K562 (cell line): ENCODE results near the gene MEST. TPM values are rescaled to one million over a fixed set of nuclear protein-coding genes. Genes with fewer than 3 reads are reported as not detected.

ENCODE experiments used
- ATAC-seq: fragments of 200-7000 bp; cut with Tn5 transposase; 3 replicates; pipeline ENCODE4 v1.9.1; 2020; ENCODE audit warnings: moderate library complexity
- BruUV-seq: library from RNA; stranded (reverse); fragments of 400-500 nt; replicated peaks from 2 replicates; lab custom pipeline; 2021; lab: Mats Ljungman, UMichigan
- CTCF ChIA-PET: fragments of 300-600 bp; formaldehyde crosslinking; extraction: SDS; loops from one replicate; lab custom pipeline; 2021; ENCODE audit warnings: low intra/inter-chr PET ratio; lab: Yijun Ruan, JAX
- POLR2A ChIA-PET: fragments of 300-600, 350-650 bp; sonication (Branson Sonifier 250); formaldehyde crosslinking; extraction: SDS; loops from one replicate; lab custom pipeline; 2021; ENCODE audit warnings: antibody characterized with exemption, inconsistent platforms; lab: Yijun Ruan, JAX
- DNase-seq, 4 experiments: peaks; one replicate each; pipeline versions ENCODE4 v3.0.0 to v3.0.0-alpha.2; 2011 to 2018; ENCODE audit warnings: low spot score in 3 of 4, mixed read lengths in 3 of 4; ENCODE audit errors: extremely low read depth in 1 of 4
- FAIRE-seq: peaks from 2 replicates; lab custom pipeline; 2011; peaks lifted over from hg19 to GRCh38; lab: Jason Lieb, UNC
- H2AFZ ChIP-seq: 2 replicates; pipeline ENCODE4 v1.6.0; 2011; ENCODE audit warnings: low read depth, low read length, control low read depth, inconsistent platforms
- H3K27ac ChIP-seq: fragments of 200-600 bp; 3 replicates; pipeline ENCODE4 v1.8.0; 2011; ENCODE audit warnings: low read depth, mild to moderate bottlenecking, control low read depth, inconsistent platforms, low read length, moderate library complexity, mixed read lengths; ENCODE audit errors: extremely low read depth
- H3K27me3 ChIP-seq, 2 experiments: fragments of 300-600 bp in 1 of 2; 2 replicates in 1 of 2; 3 replicates in 1 of 2; pipeline versions ENCODE4 v1.6.0 to v1.8.0; 2011; ENCODE audit warnings: inconsistent platforms in 2 of 2, low read length in 2 of 2, mild to moderate bottlenecking in 1 of 2, mixed read lengths in 1 of 2, moderate library complexity in 1 of 2; ENCODE audit not compliant: control insufficient read depth in 2 of 2, insufficient read depth in 2 of 2
- H3K36me3 ChIP-seq: fragments of 300-600 bp; 3 replicates; pipeline ENCODE4 v1.8.0; 2011; ENCODE audit warnings: mild to moderate bottlenecking, low read length, inconsistent platforms; ENCODE audit not compliant: control insufficient read depth, insufficient read depth
- H3K4me1 ChIP-seq, 2 experiments: fragments of 200-600 bp in 1 of 2; replicated peaks in 1 of 2; 2 replicates in 1 of 2; 3 replicates in 1 of 2; pipeline versions ENCODE4 v1.5.1 to v1.8.0; 2011; ENCODE audit warnings: inconsistent platforms in 2 of 2, low read length in 2 of 2, mild to moderate bottlenecking in 1 of 2, mixed read lengths in 1 of 2, moderate library complexity in 1 of 2; ENCODE audit not compliant: control insufficient read depth in 2 of 2, insufficient read depth in 2 of 2
- H3K4me2 ChIP-seq: 2 replicates; pipeline ENCODE4 v1.6.1; 2011; ENCODE audit warnings: low read length, control low read depth, inconsistent platforms, mixed read lengths; ENCODE audit not compliant: insufficient read depth
- H3K4me3 ChIP-seq: fragments of 200-600 bp; sonication (generic), shearing (Covaris generic); 2 replicates; pipeline ENCODE4 v1.5.1; 2016; ENCODE audit warnings: control low read depth, inconsistent platforms
- H3K79me2 ChIP-seq: fragments of 200-600 bp; 3 replicates; pipeline ENCODE4 v1.8.0; 2011; ENCODE audit warnings: low read length, inconsistent platforms; ENCODE audit not compliant: control insufficient read depth, insufficient read depth
- H3K9ac ChIP-seq, 2 experiments: 2 replicates each; pipeline versions ENCODE4 v1.6.0 to v1.6.1; 2011; ENCODE audit warnings: low read depth in 2 of 2, low read length in 2 of 2, control low read depth in 1 of 2, inconsistent platforms in 1 of 2, mild to moderate bottlenecking in 1 of 2, mixed read lengths in 1 of 2; ENCODE audit not compliant: insufficient read depth in 1 of 2
- H3K9me1 ChIP-seq: one replicate; pipeline ENCODE4 v1.6.0; 2011; ENCODE audit warnings: inconsistent platforms, mild to moderate bottlenecking, low read length, moderate library complexity; ENCODE audit not compliant: control insufficient read depth, insufficient read depth
- H3K9me3 ChIP-seq: replicated peaks from 2 replicates; pipeline ENCODE4 v1.5.1; 2011; ENCODE audit warnings: low read depth, low read length, inconsistent platforms; ENCODE audit not compliant: control insufficient read depth, insufficient read depth
- H4K20me1 ChIP-seq: replicated peaks from 2 replicates; pipeline ENCODE4 v1.6.1; 2011; ENCODE audit warnings: low read length, inconsistent platforms, mixed read lengths; ENCODE audit not compliant: control insufficient read depth, insufficient read depth
- MNT ChIP-seq, 2 experiments: fragments of 450-650 bp; conservative IDR thresholded peaks; 2 replicates each; pipeline ENCODE4 v1.6.1; 2017; ENCODE audit warnings: mild to moderate bottlenecking in 2 of 2, moderate library complexity in 2 of 2
- TCF7L2 ChIP-seq: fragments of 150-350 bp; IDR thresholded peaks from 2 replicates; pipeline ENCODE4 v1.6.1; 2016; ENCODE audit warnings: low read depth, mild to moderate bottlenecking, low read length, moderate library complexity
- WGBS: fragments of 100-300 bp; shearing (Covaris generic); methylation state at CpG from one replicate; pipeline ENCODE4 v1.1.6; 2016; ENCODE audit warnings: low coverage, mixed read lengths; ENCODE audit not compliant: insufficient coverage; ENCODE audit errors: missing lambda C conversion rate; 5-methylcytosine and 5-hydroxymethylcytosine counted together
- in situ Hi-C: fragments of 300-500 bp; cut with MboI; formaldehyde crosslinking; loops from 4 replicates; pipeline ENCODE4 v1.15.0; 2018; ENCODE audit warnings: inconsistent platforms, mixed read lengths
- intact Hi-C: fragments of 100-400 bp; cut with micrococcal nuclease; formaldehyde crosslinking; loops from 2 replicates; pipeline ENCODE4 v1.14.2; 2022
- polyA plus RNA-seq, 8 experiments: library from polyadenylated mRNA; depleted of rRNA in 4 of 8; stranded (reverse) in 5 of 8; unstranded in 3 of 8; fragments of >200 nt; fragmentation: Nextera tagmentation in 2 of 8; fragmentation: Illumina TruSeq in 1 of 8; extraction: Ambion mirVana in 2 of 8; extraction: Trizol in 1 of 8; gene quantifications; 2 replicates each; pipeline versions ENCODE4 v1.2.1 to v1.2.3, GENCODE V29; 2011 to 2014; ENCODE audit warnings: inconsistent platforms in 1 of 8, missing spikeins in 1 of 8
- total RNA-seq, 7 experiments: library from RNA; depleted of rRNA in 6 of 7; stranded (reverse); fragments of >200 nt in 6 of 7; fragmentation: Illumina TruSeq in 2 of 7; extraction: Trizol in 2 of 7; gene quantifications; 2 replicates each; pipeline versions ENCODE4 v1.2.1 to v1.2.3, GENCODE V29; 2011 to 2021; ENCODE audit warnings: low replicate concordance in 1 of 7

The MEST gene
- total and polyA plus RNA-seq, 9 of the 15 experiments (the other 6 are each of a cell fraction or from before 2014, with no cell fraction given), result 0.04 to 0.74 (median 0.36) TPM; not detected in 1

GRCh38 chr7:130476297-130477150 lies 15.4 kb upstream of the MEST start:
- H3K9me1 ChIP-seq, result no peaks in the 10 kb centered on the region
- peaks cover 15 to 24% of the 10 kb centered on the region in 2 experiments for H3K27me3 ChIP-seq
- H3K4me1 ChIP-seq, result no peaks in the 10 kb centered on the region
- POLR2A ChIA-PET, result interaction anchor here (0.7 to 1.6 kb wide), 4 partner anchors 11 to 28 kb away, joined by 3 to 5 read pairs (median 4); no protein-coding TSS in a partner anchor
- BruUV-seq, result no TSS peak
- TF ChIP-seq MNT (conservative IDR thresholded peaks at IDR 0.05) (no peak), TCF7L2 (no peak)
- TF ChIP-seq, all 486 proteins: peak for 0
- CTCF ChIA-PET, result no interaction called here
- Histone ChIP-seq H3K4me3 (no peak overlapping the region), H3K9ac (no peak overlapping the region), H3K27ac (no peak overlapping the region), H3K4me2 (no peak overlapping the region), H3K79me2 (no peaks in the 10 kb centered on the region), H3K36me3 (no peaks in the 10 kb centered on the region), H4K20me1 (no peaks in the 10 kb centered on the region), H3K9me3 (no peaks in the 10 kb centered on the region), H2AFZ (no peak overlapping the region)
- DNase-seq, result no peak
- intact Hi-C loops (no loop called here), in situ Hi-C loops (no loop called here)
- ATAC-seq, result no peak
- WGBS, result 0% methylated on average over 9 of the region's 9 CpGs
- no peak for FAIRE-seq
